Activated naive CD8-positive, alpha-beta T cell treated with anti-CD3 and anti-CD28 coated beads, Interleukin-2, amount 50 U/mL, for 24 hours (primary cell): ENCODE data around the gene ANKRD66.
"Not testable (repeated sequence)": the region's sequence is repeated elsewhere in the genome, so short reads cannot be mapped to it uniquely, and the experiment has no call there.

Experiments used
- ATAC-seq: fragments of 150-1000 bp; cut with Tn5 transposase; one replicate; pipeline ENCODE4 v1.10.0; 2021
- DNase-seq: peaks from one replicate; pipeline ENCODE4 v3.0.0; 2021
- H3K27ac Mint-ChIP-seq: one replicate; pipeline ENCODE4 v1.8.0; 2021; ENCODE audit warnings: mild to moderate bottlenecking, mixed read lengths
- H3K27me3 Mint-ChIP-seq: one replicate; pipeline ENCODE4 v1.8.0; 2021; ENCODE audit warnings: mixed read lengths
- H3K36me3 Mint-ChIP-seq: one replicate; pipeline ENCODE4 v1.8.0; 2021; ENCODE audit warnings: low read depth, mixed read lengths
- H3K4me1 Mint-ChIP-seq: one replicate; pipeline ENCODE4 v1.8.0; 2021; ENCODE audit warnings: mixed read lengths
- H3K4me3 Mint-ChIP-seq: one replicate; pipeline ENCODE4 v1.8.0; 2021; ENCODE audit warnings: mild to moderate bottlenecking, moderate library complexity, mixed read lengths
- H3K9me3 Mint-ChIP-seq: one replicate; pipeline ENCODE4 v1.8.0; 2021; ENCODE audit warnings: mixed read lengths

ANKRD66 gene

GRCh38 chr6:46764961-46765360, 18.2 kb downstream of the ANKRD66 start:
- Mint-ChIP-seq H3K4me3 (no peak overlapping the region), H3K27ac (no peak overlapping the region), H3K36me3 (no peaks in the 10 kb centered on the region), H3K4me1 (no peaks in the 10 kb centered on the region), H3K27me3 (peaks cover 22% of the 10 kb centered on the region), H3K9me3 (no peaks in the 10 kb centered on the region)
- ATAC-seq: no peak
- no peak for DNase-seq

GRCh38 chr6:46772016-46772415, 25.3 kb downstream of the ANKRD66 start:
- no peak overlapping the region for H3K4me3 Mint-ChIP-seq
- no peaks in the 10 kb centered on the region for H3K4me1 Mint-ChIP-seq
- ATAC-seq (no peak), DNase-seq (no peak)
- peaks cover 11% of the 10 kb centered on the region for H3K27me3 Mint-ChIP-seq
- H3K27ac Mint-ChIP-seq: no peak overlapping the region
- H3K36me3 Mint-ChIP-seq: no peaks in the 10 kb centered on the region
- no peaks in the 10 kb centered on the region for H3K9me3 Mint-ChIP-seq

DNA sequence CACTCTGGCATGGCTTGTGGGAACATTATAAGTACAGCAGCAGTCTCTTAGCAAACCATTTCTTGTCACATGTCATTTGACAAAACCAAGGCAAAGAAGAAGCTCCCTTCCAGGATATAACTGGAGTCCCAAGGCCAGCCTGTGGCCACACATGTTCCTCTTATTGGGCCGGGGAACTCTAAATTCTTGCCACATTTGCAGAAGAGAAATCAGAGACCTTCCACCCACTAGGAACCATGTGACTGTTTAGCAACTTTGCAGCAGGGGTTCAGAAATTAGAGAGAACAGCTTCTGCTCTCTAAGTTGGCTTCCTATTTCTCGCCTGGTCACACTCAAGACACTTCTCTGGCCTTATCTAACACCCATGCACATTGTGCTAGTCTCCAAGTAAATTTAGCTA, 26.0 kb downstream of the ANKRD66 start:
- no peak overlapping the region for H3K27ac Mint-ChIP-seq
- DNase-seq: no peak
- H3K4me3 Mint-ChIP-seq: no peak overlapping the region

GRCh38 chr6:46773201-46773855, 26.6 kb downstream of the ANKRD66 start:
- ATAC-seq (no peak), DNase-seq (no peak)
- H3K4me1 Mint-ChIP-seq: no peaks in the 10 kb centered on the region
- H3K4me3 Mint-ChIP-seq: no peak overlapping the region
- H3K9me3 Mint-ChIP-seq: no peaks in the 10 kb centered on the region
- H3K27me3 Mint-ChIP-seq: peaks cover 9% of the 10 kb centered on the region
- no peaks in the 10 kb centered on the region for H3K36me3 Mint-ChIP-seq
- no peak overlapping the region for H3K27ac Mint-ChIP-seq

More for the DNA sequence above, 26.0 kb downstream of the ANKRD66 start:
- Mint-ChIP-seq H3K4me1 (no peaks in the 10 kb centered on the region), H3K36me3 (no peaks in the 10 kb centered on the region), H3K27me3 (peaks cover 11% of the 10 kb centered on the region), H3K9me3 (no peaks in the 10 kb centered on the region)
- ATAC-seq: no peak

DNA sequence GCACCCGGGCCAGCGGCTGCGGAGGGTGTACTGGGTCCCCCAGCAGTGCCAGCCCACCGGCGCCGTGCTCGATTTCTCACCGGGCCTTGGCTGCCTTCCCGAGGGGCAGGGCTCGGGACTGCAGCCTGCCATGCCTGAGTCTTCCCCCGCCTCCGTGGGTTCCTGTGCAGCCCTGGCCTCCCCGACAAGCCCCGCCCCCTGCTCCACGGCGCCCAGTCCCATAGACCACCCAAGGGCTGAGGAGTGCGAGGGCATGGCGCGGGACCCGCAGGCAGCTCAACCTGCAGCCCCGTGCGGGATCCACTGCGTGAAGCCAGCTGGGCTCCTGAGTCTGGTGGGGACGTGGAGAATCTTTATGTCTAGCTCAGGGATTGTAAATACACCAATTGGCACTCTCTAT, 28.0 kb downstream of the ANKRD66 start:
- not testable (repeated sequence) for H3K9me3 Mint-ChIP-seq, H3K4me1 Mint-ChIP-seq, H3K4me3 Mint-ChIP-seq, ATAC-seq, DNase-seq, H3K36me3 Mint-ChIP-seq, H3K27ac Mint-ChIP-seq, H3K27me3 Mint-ChIP-seq

DNA sequence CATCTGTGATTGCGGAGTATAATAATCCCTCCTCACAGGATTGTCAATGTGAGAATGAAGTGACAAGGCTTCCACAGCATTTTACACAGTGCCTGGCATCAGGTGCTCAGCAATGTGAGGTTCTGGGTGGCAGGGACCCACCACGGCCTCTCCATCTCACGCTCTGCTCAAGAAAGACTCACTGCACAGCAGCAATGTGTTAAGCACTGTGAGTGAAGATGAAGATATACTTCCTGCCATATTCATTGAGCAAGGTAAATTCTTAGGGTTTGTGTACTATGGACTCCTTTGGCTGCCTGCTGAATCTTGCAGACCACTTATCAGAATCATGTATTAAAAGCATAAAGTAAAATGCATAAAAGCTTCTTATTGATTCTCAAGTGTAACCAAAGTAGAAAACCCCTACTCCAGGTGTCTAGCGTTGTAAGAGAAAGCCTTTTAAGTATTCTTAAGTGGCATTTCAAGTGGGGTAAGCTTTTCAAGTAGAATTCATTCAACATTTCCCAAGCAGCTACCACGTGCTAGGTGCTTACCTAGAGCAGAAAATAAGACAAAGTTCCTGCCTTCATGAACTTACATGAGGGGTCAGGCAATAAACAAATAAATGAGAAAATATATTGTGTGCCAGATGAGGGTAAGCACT, 29.5 kb downstream of the ANKRD66 start:
- Mint-ChIP-seq H3K27ac (no peak overlapping the region), H3K36me3 (no peaks in the 10 kb centered on the region), H3K4me1 (no peaks in the 10 kb centered on the region), H3K9me3 (no peaks in the 10 kb centered on the region), H3K4me3 (no peak overlapping the region), H3K27me3 (peaks cover 4% of the 10 kb centered on the region)
- DNase-seq (no peak), ATAC-seq (no peak)

DNA sequence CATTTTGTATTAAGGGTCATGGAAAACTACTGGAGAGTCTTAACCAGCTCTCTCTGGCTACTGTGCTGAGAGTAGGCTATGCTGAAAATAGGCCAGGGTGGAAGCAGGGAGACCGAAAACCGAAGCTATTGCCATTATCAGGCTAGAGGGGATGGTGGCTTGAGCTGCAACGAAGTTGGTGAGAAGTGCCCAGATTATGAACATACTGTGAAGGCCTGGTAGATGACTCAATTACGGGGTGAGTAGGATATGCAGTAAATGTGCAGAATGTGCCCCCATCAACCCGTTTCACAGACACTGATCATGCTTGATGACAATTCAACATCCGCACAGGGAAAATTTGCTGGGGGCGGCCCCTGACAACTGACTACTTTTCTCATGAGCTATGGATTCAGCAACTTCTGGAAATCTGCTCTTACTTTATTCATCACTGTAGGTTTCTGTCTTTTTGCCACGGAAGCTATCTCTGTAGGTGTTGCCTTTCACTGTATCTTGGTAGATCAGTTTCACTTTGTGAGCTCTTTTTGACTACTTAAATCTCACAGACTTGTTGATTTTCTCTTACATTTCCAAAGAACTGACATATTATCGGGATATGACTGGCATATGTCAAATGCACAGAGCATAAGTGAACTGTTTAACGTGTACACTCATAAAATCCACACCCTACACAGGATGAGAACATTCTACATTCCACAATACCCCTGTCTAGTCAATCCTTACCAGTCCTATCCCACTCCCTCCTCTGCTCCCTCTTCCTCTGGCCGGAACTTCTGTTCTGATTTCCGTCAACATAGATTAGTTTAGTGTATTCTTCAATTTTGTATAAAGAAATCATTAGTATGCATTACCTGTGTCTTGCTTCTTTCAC, 31.0 kb downstream of the ANKRD66 start:
- H3K4me3 Mint-ChIP-seq: no peak overlapping the region
- no peaks in the 10 kb centered on the region for H3K4me1 Mint-ChIP-seq
- peaks cover 4% of the 10 kb centered on the region for H3K27me3 Mint-ChIP-seq
- no peaks in the 10 kb centered on the region for H3K9me3 Mint-ChIP-seq
- no peak for ATAC-seq
- no peak overlapping the region for H3K27ac Mint-ChIP-seq
- no peak for DNase-seq
- H3K36me3 Mint-ChIP-seq: no peaks in the 10 kb centered on the region

- H3K4me1 Mint-ChIP-seq: no peaks in the 10 kb centered on the region
- peaks cover 3% of the 10 kb centered on the region for H3K27me3 Mint-ChIP-seq
- no peak overlapping the region for H3K4me3 Mint-ChIP-seq
- H3K27ac Mint-ChIP-seq: no peak overlapping the region
- no peaks in the 10 kb centered on the region for H3K36me3 Mint-ChIP-seq
- H3K9me3 Mint-ChIP-seq: no peaks in the 10 kb centered on the region
- DNase-seq (peak; percentile 34), ATAC-seq (no peak)
These were observed 35.0 kb downstream of the ANKRD66 start for GRCh38 chr6:46781478-46782378.

- no peak for ATAC-seq
- no peaks in the 10 kb centered on the region for H3K36me3 Mint-ChIP-seq
- H3K4me3 Mint-ChIP-seq: no peak overlapping the region
- peaks cover 4% of the 10 kb centered on the region for H3K27me3 Mint-ChIP-seq
- H3K27ac Mint-ChIP-seq: no peak overlapping the region
- H3K9me3 Mint-ChIP-seq: no peaks in the 10 kb centered on the region
- DNase-seq: no peak
- H3K4me1 Mint-ChIP-seq: no peaks in the 10 kb centered on the region
These were observed 37.8 kb downstream of the ANKRD66 start for GRCh38 chr6:46784535-46784934.

DNA sequence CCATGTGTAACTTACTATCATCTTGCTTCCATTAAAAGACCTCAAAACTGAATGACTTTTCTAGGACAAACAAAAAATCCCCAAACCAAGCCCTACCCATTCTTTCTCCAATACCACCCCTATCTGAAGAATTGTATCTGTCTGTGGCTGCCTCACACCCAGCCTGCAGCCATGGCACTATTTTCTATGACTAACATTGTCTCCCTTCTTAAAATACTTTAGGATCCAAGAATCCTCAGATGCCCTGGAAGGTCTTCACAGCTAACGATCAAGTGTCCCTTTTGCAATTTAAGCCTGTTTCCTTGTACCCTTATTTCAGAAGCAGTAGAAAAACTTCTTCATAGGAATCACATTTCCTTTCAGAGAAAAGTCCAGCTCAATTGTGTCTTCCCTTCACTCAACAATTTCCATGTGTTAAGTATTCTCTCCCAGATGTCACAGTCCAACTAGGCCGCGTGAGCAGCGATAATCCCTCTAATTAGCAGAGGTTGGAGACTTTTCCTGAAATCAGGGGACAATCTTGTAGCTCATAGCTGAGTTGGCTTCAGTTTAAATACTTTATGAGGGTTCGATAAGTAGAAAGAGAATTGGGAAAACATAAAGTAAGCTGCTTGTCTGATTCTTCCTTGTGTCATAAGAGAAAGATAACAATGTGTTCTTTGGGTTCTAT, 41.3 kb downstream of the ANKRD66 start:
- no peak for DNase-seq
- no peak for ATAC-seq
- H3K4me3 Mint-ChIP-seq: no peak overlapping the region
- H3K4me1 Mint-ChIP-seq: no peaks in the 10 kb centered on the region
- no peaks in the 10 kb centered on the region for H3K36me3 Mint-ChIP-seq
- peaks cover 4% of the 10 kb centered on the region for H3K27me3 Mint-ChIP-seq
- H3K27ac Mint-ChIP-seq: no peak overlapping the region
- no peaks in the 10 kb centered on the region for H3K9me3 Mint-ChIP-seq

- Mint-ChIP-seq H3K9me3 (no peaks in the 10 kb centered on the region), H3K27me3 (peaks cover 4% of the 10 kb centered on the region), H3K4me3 (no peak overlapping the region), H3K4me1 (no peaks in the 10 kb centered on the region), H3K36me3 (no peaks in the 10 kb centered on the region), H3K27ac (no peak overlapping the region)
- no peak for ATAC-seq
- DNase-seq: no peak
These were observed 42.1 kb downstream of the ANKRD66 start for GRCh38 chr6:46788791-46789190.

DNA sequence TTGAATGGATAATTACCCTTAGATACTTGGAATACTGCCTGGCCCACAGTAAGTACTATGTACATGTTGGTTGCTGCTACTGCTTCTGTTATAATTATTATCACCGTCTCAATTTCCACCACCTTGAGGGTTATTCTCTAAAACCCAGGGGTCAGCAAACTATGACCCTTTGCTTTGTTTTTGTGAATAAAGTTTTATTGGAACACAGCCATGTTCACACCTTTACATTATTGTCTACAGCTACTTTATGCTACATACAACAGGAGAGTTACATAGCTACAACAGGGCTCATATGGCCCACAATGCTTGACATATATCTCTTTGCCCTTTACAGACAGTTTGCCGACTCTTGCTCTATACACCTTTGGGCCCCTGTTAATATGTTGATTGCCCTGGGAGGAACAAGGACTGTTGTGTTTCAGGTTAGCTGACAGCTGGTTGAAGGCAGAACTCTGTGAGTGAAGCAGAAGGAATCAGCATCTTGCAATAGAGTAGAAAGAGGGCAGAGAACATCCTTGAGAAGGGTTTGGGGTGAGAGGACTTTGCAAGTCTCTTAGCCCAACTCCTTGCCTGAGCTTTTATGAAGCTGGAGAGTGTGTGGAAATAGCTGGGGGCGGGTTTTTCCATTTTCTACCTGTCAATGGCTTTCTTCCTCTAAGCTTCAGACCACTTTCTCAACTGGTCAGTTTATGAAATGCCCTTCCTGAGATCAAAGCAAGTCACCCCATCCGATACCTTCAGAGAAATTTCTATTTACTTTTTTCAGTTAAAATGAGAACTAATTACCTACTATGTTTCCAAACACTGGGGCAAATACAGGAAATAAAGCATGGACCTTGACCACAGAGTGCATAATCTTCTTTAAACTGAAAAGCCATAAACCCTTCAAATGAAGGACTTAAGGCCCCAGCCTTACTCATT, 43.0 kb downstream of the ANKRD66 start:
- no peaks in the 10 kb centered on the region for H3K4me1 Mint-ChIP-seq
- no peak for DNase-seq
- ATAC-seq: no peak
- no peaks in the 10 kb centered on the region for H3K9me3 Mint-ChIP-seq
- no peak overlapping the region for H3K4me3 Mint-ChIP-seq
- H3K27me3 Mint-ChIP-seq: peaks cover 4% of the 10 kb centered on the region
- H3K36me3 Mint-ChIP-seq: no peaks in the 10 kb centered on the region
- no peak overlapping the region for H3K27ac Mint-ChIP-seq

DNA sequence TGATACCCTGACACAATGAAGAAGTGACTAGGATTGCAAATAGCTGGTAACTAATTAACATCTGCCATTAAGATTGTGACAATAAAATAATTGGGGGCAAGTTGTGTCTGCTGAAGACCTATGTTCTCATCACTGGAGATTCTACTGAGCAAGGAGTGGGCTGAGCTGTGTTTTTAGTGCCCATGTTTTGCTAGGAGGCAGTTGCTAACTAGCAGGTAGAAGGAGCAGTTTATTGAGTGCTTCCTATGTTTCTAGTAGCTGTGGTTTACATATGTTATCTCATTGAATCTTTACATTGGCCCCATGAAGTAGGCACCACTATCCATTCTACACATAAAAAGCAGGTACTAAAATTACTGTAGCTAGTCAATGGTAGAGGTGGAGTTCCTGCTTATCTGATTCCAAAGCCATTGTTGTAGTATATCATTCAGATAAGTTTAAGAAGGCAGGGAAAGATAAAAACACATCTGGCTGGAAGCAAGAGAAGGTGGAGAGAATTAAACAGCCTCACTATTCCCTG, 43.7 kb downstream of the ANKRD66 start:
- Mint-ChIP-seq H3K4me1 (no peaks in the 10 kb centered on the region), H3K9me3 (no peaks in the 10 kb centered on the region), H3K27me3 (peaks cover 4% of the 10 kb centered on the region), H3K27ac (no peak overlapping the region), H3K36me3 (no peaks in the 10 kb centered on the region), H3K4me3 (no peak overlapping the region)
- ATAC-seq: no peak
- no peak for DNase-seq
